Neural crest cell (in vitro differentiated cells): ENCODE data around the gene PI4KA. TPM values are rescaled to one million over a fixed set of nuclear protein-coding genes. Genes with fewer than 3 reads are reported as not detected.
A peak's percentile ranks its signal among the peaks of the same experiment; 100 is the strongest.

Source experiments
- DNase-seq: peaks from one replicate; pipeline ENCODE4 v3.0.0; 2021; ENCODE audit warnings: low read depth, mixed read lengths, low spot score
- H3K27ac Mint-ChIP-seq: one replicate; pipeline ENCODE4 v1.8.0; 2021; ENCODE audit warnings: mild to moderate bottlenecking, mixed read lengths; ENCODE audit not compliant: unreplicated experiment
- H3K27me3 Mint-ChIP-seq: 2 replicates; pipeline ENCODE4 v1.8.0; 2021; ENCODE audit warnings: low read depth, mild to moderate bottlenecking, mixed read lengths
- H3K36me3 Mint-ChIP-seq: 2 replicates; pipeline ENCODE4 v1.8.0; 2021; ENCODE audit warnings: low read depth, mild to moderate bottlenecking, mixed read lengths
- H3K4me1 Mint-ChIP-seq: 2 replicates; pipeline ENCODE4 v1.8.0; 2021; ENCODE audit warnings: mixed read lengths
- H3K4me3 Mint-ChIP-seq: one replicate; pipeline ENCODE4 v1.8.0; 2021; ENCODE audit warnings: mild to moderate bottlenecking, mixed read lengths
- H3K9me3 Mint-ChIP-seq: 2 replicates; pipeline ENCODE4 v1.8.0; 2021; ENCODE audit warnings: mixed read lengths
- total RNA-seq: library from RNA; stranded (reverse); gene quantifications from 2 replicates; pipeline ENCODE4 v1.2.1, GENCODE V29; 2021
- TF ChIP-seq, protein P1 (sequence below): fragments of 200-600 bp; sonication (generic); conservative IDR thresholded peaks from 2 replicates; pipeline ENCODE4 v1.5.0; 2021; ENCODE audit warnings: antibody characterized with exemption, mild to moderate bottlenecking

Gene PI4KA
- total RNA-seq, 1 donor from 2014 or later = 85.8 TPM

DNA sequence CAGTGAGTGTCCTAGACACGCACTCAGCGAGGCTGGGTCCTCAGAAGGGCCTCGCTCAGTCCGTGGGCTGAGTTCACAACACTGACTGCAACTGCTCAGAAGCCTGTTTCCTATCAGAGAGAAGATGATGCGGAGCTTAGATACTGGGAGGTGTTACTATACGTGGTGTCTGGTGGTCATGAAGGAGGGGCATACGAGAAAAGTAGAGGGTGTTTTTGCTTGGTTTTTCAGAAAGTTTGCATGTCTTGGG is 94.2 kb downstream of the PI4KA start:
- no peaks in the 10 kb centered on the region for H3K9me3 Mint-ChIP-seq
- peak overlapping the region; percentile 81 for H3K27ac Mint-ChIP-seq
- TF ChIP-seq, protein P1, sequence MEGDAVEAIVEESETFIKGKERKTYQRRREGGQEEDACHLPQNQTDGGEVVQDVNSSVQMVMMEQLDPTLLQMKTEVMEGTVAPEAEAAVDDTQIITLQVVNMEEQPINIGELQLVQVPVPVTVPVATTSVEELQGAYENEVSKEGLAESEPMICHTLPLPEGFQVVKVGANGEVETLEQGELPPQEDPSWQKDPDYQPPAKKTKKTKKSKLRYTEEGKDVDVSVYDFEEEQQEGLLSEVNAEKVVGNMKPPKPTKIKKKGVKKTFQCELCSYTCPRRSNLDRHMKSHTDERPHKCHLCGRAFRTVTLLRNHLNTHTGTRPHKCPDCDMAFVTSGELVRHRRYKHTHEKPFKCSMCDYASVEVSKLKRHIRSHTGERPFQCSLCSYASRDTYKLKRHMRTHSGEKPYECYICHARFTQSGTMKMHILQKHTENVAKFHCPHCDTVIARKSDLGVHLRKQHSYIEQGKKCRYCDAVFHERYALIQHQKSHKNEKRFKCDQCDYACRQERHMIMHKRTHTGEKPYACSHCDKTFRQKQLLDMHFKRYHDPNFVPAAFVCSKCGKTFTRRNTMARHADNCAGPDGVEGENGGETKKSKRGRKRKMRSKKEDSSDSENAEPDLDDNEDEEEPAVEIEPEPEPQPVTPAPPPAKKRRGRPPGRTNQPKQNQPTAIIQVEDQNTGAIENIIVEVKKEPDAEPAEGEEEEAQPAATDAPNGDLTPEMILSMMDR = no peak
- no peaks in the 10 kb centered on the region for H3K27me3 Mint-ChIP-seq
- H3K4me1 Mint-ChIP-seq = no peaks in the 10 kb centered on the region
- no peak overlapping the region for H3K4me3 Mint-ChIP-seq
- no peak for DNase-seq
- H3K36me3 Mint-ChIP-seq = peaks cover 7% of the 10 kb centered on the region

DNA sequence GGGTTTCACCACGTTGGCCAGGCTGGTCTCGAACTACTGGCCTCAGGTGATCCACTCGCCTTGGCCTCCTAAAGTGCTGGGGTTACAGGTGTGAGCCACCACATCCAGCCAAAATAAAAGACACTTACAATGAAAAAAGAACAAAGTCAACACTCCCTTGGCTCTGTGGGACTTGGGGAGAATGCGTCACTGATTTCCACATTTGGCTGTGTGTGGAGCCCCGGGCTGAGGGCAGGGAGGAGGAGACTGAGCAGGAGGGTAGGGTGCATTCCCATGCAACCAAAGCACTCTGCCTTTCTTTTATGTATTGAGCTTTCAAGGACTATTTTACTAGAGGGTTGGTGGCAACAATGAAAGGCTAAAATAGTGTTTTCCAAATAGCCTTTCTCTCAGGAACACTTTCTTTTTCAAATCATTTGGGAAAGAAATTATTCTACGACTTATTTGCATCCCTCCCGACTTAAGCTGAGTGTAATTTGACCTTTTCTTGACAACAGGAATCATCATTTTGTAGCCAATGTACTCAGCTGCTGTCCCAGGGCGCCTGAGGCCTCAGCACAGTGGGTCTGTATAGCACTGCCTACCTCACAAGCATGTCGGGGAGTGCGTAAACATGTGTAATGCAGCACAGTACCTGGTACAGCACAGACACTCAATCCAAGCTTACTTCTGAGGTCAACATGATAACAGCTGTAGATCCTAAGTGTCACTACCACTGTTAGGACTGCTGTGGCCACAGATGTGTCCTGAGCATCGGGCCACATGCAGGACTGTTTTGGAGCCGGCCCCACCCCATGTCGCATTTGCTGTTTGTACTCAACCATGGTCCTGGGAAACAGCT is 94.8 kb downstream of the PI4KA start:
- H3K36me3 Mint-ChIP-seq = peaks cover 7% of the 10 kb centered on the region
- no peak overlapping the region for H3K4me3 Mint-ChIP-seq
- no peaks in the 10 kb centered on the region for H3K27me3 Mint-ChIP-seq
- no peak for DNase-seq
- no peaks in the 10 kb centered on the region for H3K4me1 Mint-ChIP-seq
- H3K27ac Mint-ChIP-seq = peak overlapping the region; percentile 81
- no peaks in the 10 kb centered on the region for H3K9me3 Mint-ChIP-seq
- TF ChIP-seq, protein P1 = no peak

GRCh38 chr22:20762233-20762796 is 96.3 kb downstream of the PI4KA start:
- DNase-seq = no peak
- no peak overlapping the region for H3K4me3 Mint-ChIP-seq
- no peaks in the 10 kb centered on the region for H3K9me3 Mint-ChIP-seq
- H3K4me1 Mint-ChIP-seq = no peaks in the 10 kb centered on the region
- TF ChIP-seq, protein P1 = no peak
- H3K27me3 Mint-ChIP-seq = no peaks in the 10 kb centered on the region
- H3K36me3 Mint-ChIP-seq = peaks cover 12% of the 10 kb centered on the region
- H3K27ac Mint-ChIP-seq = no peak overlapping the region

DNA sequence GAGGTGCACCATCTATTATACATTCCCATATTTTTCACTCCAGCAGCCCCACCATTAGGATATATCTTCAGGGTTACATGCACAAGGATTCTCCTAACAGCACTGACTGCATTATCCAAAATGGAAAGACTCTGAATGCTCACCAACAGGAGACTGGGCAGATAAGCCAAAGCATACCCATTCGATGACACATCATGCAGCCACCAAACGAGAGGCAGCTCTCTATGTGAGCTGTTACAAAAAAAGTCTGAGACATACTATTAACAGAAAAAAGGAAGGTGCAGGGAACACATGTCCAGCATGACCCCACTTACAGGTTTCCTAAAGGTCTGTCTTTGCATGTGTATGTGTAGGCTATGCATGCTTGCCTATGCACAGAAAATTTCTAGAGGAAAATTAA is 97.1 kb downstream of the PI4KA start:
- Mint-ChIP-seq H3K36me3 (peaks cover 12% of the 10 kb centered on the region), H3K27ac (no peak overlapping the region), H3K4me1 (no peaks in the 10 kb centered on the region), H3K4me3 (no peak overlapping the region), H3K9me3 (no peaks in the 10 kb centered on the region), H3K27me3 (no peaks in the 10 kb centered on the region)
- TF ChIP-seq, protein P1 = no peak
- DNase-seq = no peak

DNA sequence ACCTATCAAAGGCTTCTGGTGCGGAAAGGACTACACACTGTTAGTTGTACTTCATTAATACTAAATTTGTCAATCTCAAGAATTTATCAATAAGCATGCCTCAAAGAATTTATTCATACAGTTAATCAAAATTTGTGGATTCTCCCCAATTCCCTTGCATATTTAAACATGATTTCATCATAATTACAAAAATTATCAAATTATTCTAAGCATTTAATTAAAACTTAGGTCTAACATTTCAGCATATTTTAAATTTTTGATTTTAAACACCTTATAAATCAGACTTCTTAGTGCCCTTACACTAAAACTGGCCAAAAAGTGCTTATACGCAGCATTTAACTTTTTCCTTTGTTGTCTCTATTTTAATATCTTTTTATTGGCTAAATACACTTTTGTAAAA is 98.5 kb downstream of the PI4KA start:
- DNase-seq = no peak
- H3K27me3 Mint-ChIP-seq = no peaks in the 10 kb centered on the region
- peaks cover 12% of the 10 kb centered on the region for H3K36me3 Mint-ChIP-seq
- H3K4me1 Mint-ChIP-seq = no peaks in the 10 kb centered on the region
- no peak overlapping the region for H3K4me3 Mint-ChIP-seq
- H3K9me3 Mint-ChIP-seq = no peaks in the 10 kb centered on the region
- TF ChIP-seq, protein P1 = no peak
- H3K27ac Mint-ChIP-seq = no peak overlapping the region
